Esophagus squamous epithelium (tissue), 4 donors: ENCODE measurements around the gene NOP16.

Experiments used
- CTCF ChIP-seq, 6 experiments: fragments of 450-650 bp in 4 of 6; fragments of 200-600 bp in 2 of 6; sonication (generic) in 2 of 6; IDR thresholded peaks; one replicate each; pipeline ENCODE4 v1.5.1; 2016 to 2019; ENCODE audit warnings: antibody characterized with exemption in 6 of 6, mild to moderate bottlenecking in 4 of 6, moderate library complexity in 4 of 6
- POLR2A ChIP-seq, 4 donors: fragments of 450-650 bp; IDR thresholded peaks; one replicate each; pipeline ENCODE4 v1.6.1; 2017; ENCODE audit warnings: antibody characterized with exemption in 4 of 4, mild to moderate bottlenecking in 4 of 4, moderate library complexity in 3 of 4

DNA sequence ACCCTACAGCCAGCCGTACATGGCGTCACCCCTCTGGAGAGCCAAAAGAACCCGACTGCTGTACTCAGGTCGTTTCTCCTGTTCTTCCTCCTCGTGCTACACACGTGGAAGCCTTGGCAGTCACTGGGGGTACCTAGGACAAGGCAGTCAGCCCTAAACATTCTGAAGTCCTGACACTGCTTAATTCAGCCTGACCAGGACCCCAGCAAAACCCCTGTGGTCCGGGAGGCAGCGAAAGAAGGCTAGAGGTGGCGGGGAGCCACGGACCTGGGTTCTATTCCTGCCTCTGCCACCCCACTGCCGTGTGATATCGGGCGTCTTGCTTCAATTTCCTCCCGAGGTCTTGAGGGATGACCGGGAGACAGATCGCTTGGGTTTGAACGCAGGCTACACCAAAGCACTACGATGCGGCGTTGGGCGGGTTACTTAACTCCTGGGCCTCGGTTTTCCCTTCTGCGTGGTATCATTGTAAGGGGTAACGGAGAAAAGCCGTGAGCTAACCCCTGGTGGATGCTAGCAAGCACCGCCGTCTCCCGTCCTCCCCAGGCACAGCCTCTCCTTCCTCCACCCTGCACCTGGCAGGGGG, 23.5 kb downstream of the NOP16 start:
- TF ChIP-seq POLR2A (IDR thresholded peaks at IDR 0.05), result peak in 1 of 4 donors; percentile 28
- no peak for TF ChIP-seq CTCF (IDR thresholded peaks at IDR 0.05)
